ENCODE data around the gene PWWP2A. TPM values are rescaled to one million over a fixed set of nuclear protein-coding genes. Genes with fewer than 3 reads are reported as not detected.

Gene PWWP2A
- total and polyA plus RNA-seq, 2 donors (not counting 1 experiment from before 2014, with no cell fraction given) = 19.6 to 48.8 TPM

DNA sequence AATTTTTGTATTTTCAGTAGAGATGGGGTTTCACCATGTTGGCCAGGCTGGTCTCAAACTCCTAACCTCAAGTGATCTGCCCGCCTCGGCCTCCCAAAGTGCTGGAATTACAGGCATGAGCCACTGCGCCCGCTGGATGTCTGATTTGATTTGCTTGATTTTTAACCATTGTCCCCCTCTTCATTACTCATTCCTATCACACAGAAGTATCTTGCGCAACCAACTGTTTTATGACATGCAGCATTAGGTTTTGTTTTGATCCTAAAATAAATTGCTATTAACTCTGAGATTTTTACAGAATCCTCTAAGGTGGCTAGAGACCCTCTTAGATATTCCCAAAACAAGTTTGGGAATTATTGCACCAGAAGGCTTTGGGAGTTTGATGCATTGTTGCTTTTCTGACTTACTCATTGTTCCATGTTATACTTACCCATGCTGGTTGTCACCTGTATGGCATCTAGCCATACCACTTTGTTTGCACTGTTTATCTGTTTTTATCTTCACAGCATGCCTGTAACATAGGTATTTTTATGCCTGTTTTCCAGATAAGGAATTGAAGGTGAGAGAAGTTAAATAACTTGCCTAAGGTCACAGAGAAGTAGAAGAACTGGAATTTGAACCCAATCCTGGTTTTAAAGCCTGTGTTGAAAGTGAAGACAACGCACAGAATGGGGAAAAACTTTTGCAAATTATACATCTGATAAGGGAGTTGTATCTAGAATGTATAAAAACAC, 35.9 kb upstream of the PWWP2A start:
- no peaks in the 10 kb centered on the region for H3K4me1 ChIP-seq (ENCODE audit: control insufficient read depth in 2 of 2, insufficient read depth in 2 of 2, low read length in 2 of 2)
- no peak overlapping the region for H2AFZ ChIP-seq (ENCODE audit: insufficient read depth, low read depth, low read length, poor library complexity, severe bottlenecking)
- no peaks in the 10 kb centered on the region for H3K36me3 ChIP-seq (replicated peaks in 1 of 2; ENCODE audit: control extremely low read depth in 1 of 2, control insufficient read depth in 1 of 2, extremely low read depth in 1 of 2, insufficient read depth in 2 of 2, low read length in 1 of 2)
- ATAC-seq (ENCODE audit: low read depth) = no peak
- H3K9ac ChIP-seq (ENCODE audit: low read length) = no peak overlapping the region
- POLR2A ChIA-PET = no interaction called here
- H4K20me1 ChIP-seq (ENCODE audit: control insufficient read depth, insufficient read depth, low read length, poor library complexity, severe bottlenecking) = no peaks in the 10 kb centered on the region
- Mint-ChIP-seq H3K4me3 (no peak overlapping the region), H3K4me1 (no peaks in the 10 kb centered on the region), H3K27ac (no peak overlapping the region), H3K27me3 (peaks cover 9% of the 10 kb centered on the region), H3K9me3 (ENCODE audit: insufficient read depth) (no peaks in the 10 kb centered on the region)
- H3K79me2 ChIP-seq (ENCODE audit: control insufficient read depth, insufficient read depth, low read length) = no peaks in the 10 kb centered on the region
- WGBS (ENCODE audit: insufficient coverage) = 100% methylated on average over 4 of the region's 6 CpGs
- no peak overlapping the region for H3K4me2 ChIP-seq (replicated peaks; ENCODE audit: low read depth, low read length, poor library complexity, severe bottlenecking)
- H3K27me3 ChIP-seq (replicated peaks in 1 of 4; ENCODE audit: control extremely low read depth in 1 of 4, control insufficient read depth in 3 of 4, insufficient read depth in 4 of 4, low read length in 3 of 4) = no peaks in the 10 kb centered on the region
- no peak overlapping the region for H3K4me3 ChIP-seq (ENCODE audit: control extremely low read depth in 1 of 5, extremely low read depth in 1 of 5, insufficient read depth in 1 of 5, low read depth in 2 of 5, low read length in 4 of 5)
- intact Hi-C loops (cut with micrococcal nuclease) = no loop called here
- no peak overlapping the region for H3K27ac ChIP-seq (ENCODE audit: low read length in 2 of 2)
- no peak for DNase-seq
- no peaks in the 10 kb centered on the region for H3K9me3 ChIP-seq (ENCODE audit: control extremely low read depth in 1 of 3, control insufficient read depth in 2 of 3, insufficient read depth in 1 of 3, low read length in 2 of 3)
- TF ChIP-seq CTCF (IDR thresholded peaks at IDR 0.05) (no peak), EZH2 (IDR thresholded peaks at IDR 0.05; ENCODE audit: borderline replicate concordance, insufficient read depth, low read depth, low read length, poor library complexity, severe bottlenecking) (no peak)
- CTCF ChIA-PET = no interaction called here

GRCh38 chr5:160152901-160153300, 33.7 kb upstream of the PWWP2A start:
- peaks cover 9% of the 10 kb centered on the region for H3K27me3 Mint-ChIP-seq

More at GRCh38 chr5:160152901-160153300, 33.7 kb upstream of the PWWP2A start:
- no peaks in the 10 kb centered on the region for H4K20me1 ChIP-seq (ENCODE audit: control insufficient read depth, insufficient read depth, low read length, poor library complexity, severe bottlenecking)
- H3K4me2 ChIP-seq (replicated peaks; ENCODE audit: low read depth, low read length, poor library complexity, severe bottlenecking) = no peak overlapping the region
- H3K27ac Mint-ChIP-seq = no peak overlapping the region
- 100% methylated on average over 2 of the region's 6 CpGs for WGBS (ENCODE audit: insufficient coverage)
- no peaks in the 10 kb centered on the region for H3K27me3 ChIP-seq (replicated peaks in 1 of 4; ENCODE audit: control extremely low read depth in 1 of 4, control insufficient read depth in 3 of 4, insufficient read depth in 4 of 4, low read length in 3 of 4)
- H3K79me2 ChIP-seq (ENCODE audit: control insufficient read depth, insufficient read depth, low read length) = no peaks in the 10 kb centered on the region
- CTCF ChIA-PET = no interaction called here
- ATAC-seq (ENCODE audit: low read depth) = no peak
- H3K4me3 Mint-ChIP-seq = no peak overlapping the region
- no peak overlapping the region for H3K4me3 ChIP-seq (ENCODE audit: control extremely low read depth in 1 of 5, extremely low read depth in 1 of 5, insufficient read depth in 1 of 5, low read depth in 2 of 5, low read length in 4 of 5)
- POLR2A ChIA-PET = no interaction called here
- H3K9me3 ChIP-seq (ENCODE audit: control extremely low read depth in 1 of 3, control insufficient read depth in 2 of 3, insufficient read depth in 1 of 3, low read length in 2 of 3) = no peaks in the 10 kb centered on the region
- H3K36me3 ChIP-seq (replicated peaks in 1 of 2; ENCODE audit: control extremely low read depth in 1 of 2, control insufficient read depth in 1 of 2, extremely low read depth in 1 of 2, insufficient read depth in 2 of 2, low read length in 1 of 2) = no peaks in the 10 kb centered on the region
- no peaks in the 10 kb centered on the region for H3K4me1 Mint-ChIP-seq
- no peak overlapping the region for H3K9ac ChIP-seq (ENCODE audit: low read length)
- no peak for DNase-seq
- no peak overlapping the region for H3K27ac ChIP-seq (ENCODE audit: low read length in 2 of 2)
- H3K4me1 ChIP-seq (ENCODE audit: control insufficient read depth in 2 of 2, insufficient read depth in 2 of 2, low read length in 2 of 2) = no peaks in the 10 kb centered on the region
- no peak for TF ChIP-seq CTCF (IDR thresholded peaks at IDR 0.05)
- TF ChIP-seq EZH2 (IDR thresholded peaks at IDR 0.05; ENCODE audit: borderline replicate concordance, insufficient read depth, low read depth, low read length, poor library complexity, severe bottlenecking) = no peak
- H2AFZ ChIP-seq (ENCODE audit: insufficient read depth, low read depth, low read length, poor library complexity, severe bottlenecking) = no peak overlapping the region
- intact Hi-C loops (cut with micrococcal nuclease) = no loop called here
- no peaks in the 10 kb centered on the region for H3K9me3 Mint-ChIP-seq (ENCODE audit: insufficient read depth)

All from B cell (primary cell).